Progenitor cell of endocrine pancreas (in vitro differentiated cells): ENCODE measurements around the gene KCNJ3. TPM values are rescaled to one million over a fixed set of nuclear protein-coding genes. Genes with fewer than 3 reads are reported as not detected.

Source experiments
- DNase-seq: peaks from one replicate; pipeline ENCODE4 v3.0.0; 2021; ENCODE audit warnings: low spot score; ENCODE audit not compliant: unreplicated experiment
- H3K27ac Mint-ChIP-seq: 2 replicates; pipeline ENCODE4 v1.8.0; 2021; ENCODE audit warnings: mild to moderate bottlenecking, moderate library complexity, mixed read lengths
- H3K27me3 Mint-ChIP-seq: 2 replicates; pipeline ENCODE4 v1.8.0; 2021; ENCODE audit warnings: mixed read lengths
- H3K36me3 Mint-ChIP-seq: 2 replicates; pipeline ENCODE4 v1.8.0; 2022; ENCODE audit warnings: mixed read lengths; ENCODE audit not compliant: insufficient read depth
- H3K4me1 Mint-ChIP-seq: 2 replicates; pipeline ENCODE4 v1.8.0; 2021; ENCODE audit warnings: low read depth, mixed read lengths
- H3K4me3 Mint-ChIP-seq: 2 replicates; pipeline ENCODE4 v1.8.0; 2021; ENCODE audit warnings: low read depth, mild to moderate bottlenecking, moderate library complexity, mixed read lengths
- H3K9me3 Mint-ChIP-seq: 2 replicates; pipeline ENCODE4 v1.8.0; 2021; ENCODE audit warnings: low read depth, mixed read lengths
- total RNA-seq: library from RNA; stranded (reverse); gene quantifications from 2 replicates; pipeline ENCODE4 v1.2.1, GENCODE V29; 2021
- TF ChIP-seq, protein P1 (sequence below): fragments of 200-600 bp; sonication (generic); IDR thresholded peaks from one replicate; pipeline ENCODE4 v1.5.0; 2021; ENCODE audit warnings: antibody characterized with exemption, mild to moderate bottlenecking; ENCODE audit not compliant: unreplicated experiment

KCNJ3 gene
- total RNA-seq, 1 donor from 2014 or later = 9.6 TPM

DNA sequence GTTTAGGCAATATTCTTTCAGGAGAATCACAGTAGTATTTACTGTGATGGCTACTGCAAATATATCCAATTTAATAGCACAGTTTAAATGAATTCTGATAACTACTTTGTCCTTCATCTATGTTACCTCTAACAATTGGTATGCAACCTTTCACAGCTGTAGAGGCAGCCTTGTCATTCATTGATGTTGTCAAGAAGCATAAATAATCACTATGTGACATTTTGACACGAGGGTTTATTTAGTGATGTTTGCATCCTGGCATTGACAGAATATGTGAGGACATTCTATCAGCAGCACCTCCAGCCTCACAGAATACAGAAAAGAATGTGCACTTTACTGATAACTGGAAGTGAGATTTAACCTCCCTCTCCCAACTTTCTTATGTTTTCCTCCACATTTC is 9.3 kb upstream of the KCNJ3 start:
- Mint-ChIP-seq H3K36me3 (no peaks in the 10 kb centered on the region), H3K4me1 (peaks cover 5% of the 10 kb centered on the region), H3K27ac (no peak overlapping the region), H3K9me3 (no peaks in the 10 kb centered on the region), H3K4me3 (no peak overlapping the region), H3K27me3 (no peaks in the 10 kb centered on the region)
- TF ChIP-seq, protein P1, sequence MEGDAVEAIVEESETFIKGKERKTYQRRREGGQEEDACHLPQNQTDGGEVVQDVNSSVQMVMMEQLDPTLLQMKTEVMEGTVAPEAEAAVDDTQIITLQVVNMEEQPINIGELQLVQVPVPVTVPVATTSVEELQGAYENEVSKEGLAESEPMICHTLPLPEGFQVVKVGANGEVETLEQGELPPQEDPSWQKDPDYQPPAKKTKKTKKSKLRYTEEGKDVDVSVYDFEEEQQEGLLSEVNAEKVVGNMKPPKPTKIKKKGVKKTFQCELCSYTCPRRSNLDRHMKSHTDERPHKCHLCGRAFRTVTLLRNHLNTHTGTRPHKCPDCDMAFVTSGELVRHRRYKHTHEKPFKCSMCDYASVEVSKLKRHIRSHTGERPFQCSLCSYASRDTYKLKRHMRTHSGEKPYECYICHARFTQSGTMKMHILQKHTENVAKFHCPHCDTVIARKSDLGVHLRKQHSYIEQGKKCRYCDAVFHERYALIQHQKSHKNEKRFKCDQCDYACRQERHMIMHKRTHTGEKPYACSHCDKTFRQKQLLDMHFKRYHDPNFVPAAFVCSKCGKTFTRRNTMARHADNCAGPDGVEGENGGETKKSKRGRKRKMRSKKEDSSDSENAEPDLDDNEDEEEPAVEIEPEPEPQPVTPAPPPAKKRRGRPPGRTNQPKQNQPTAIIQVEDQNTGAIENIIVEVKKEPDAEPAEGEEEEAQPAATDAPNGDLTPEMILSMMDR = no peak
- no peak for DNase-seq

DNA sequence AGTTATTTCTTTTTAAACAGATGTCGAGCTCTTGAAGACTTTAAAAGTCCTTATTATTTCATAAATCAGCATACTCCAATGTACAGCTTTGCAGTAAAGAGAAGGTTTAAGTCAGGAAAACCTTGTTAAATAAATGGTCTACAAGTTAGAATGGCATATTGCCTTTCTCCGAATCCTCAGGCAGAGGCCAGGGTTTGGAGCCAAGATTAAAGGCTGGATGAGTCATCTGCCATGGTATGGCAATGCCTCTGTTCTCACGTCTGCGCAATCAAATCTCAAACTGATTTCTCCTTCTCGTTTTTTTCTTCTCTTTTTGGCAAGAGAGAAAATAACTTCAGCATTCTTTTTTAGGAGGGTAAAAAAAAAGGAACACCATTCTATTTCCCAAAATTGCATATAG is 5.6 kb upstream of the KCNJ3 start:
- no peaks in the 10 kb centered on the region for H3K27me3 Mint-ChIP-seq
- H3K36me3 Mint-ChIP-seq = no peaks in the 10 kb centered on the region
- H3K9me3 Mint-ChIP-seq = no peaks in the 10 kb centered on the region
- H3K4me1 Mint-ChIP-seq = peaks cover 18% of the 10 kb centered on the region
- no peak for DNase-seq
- no peak overlapping the region for H3K27ac Mint-ChIP-seq
- TF ChIP-seq, protein P1 = no peak
- H3K4me3 Mint-ChIP-seq = no peak overlapping the region

DNA sequence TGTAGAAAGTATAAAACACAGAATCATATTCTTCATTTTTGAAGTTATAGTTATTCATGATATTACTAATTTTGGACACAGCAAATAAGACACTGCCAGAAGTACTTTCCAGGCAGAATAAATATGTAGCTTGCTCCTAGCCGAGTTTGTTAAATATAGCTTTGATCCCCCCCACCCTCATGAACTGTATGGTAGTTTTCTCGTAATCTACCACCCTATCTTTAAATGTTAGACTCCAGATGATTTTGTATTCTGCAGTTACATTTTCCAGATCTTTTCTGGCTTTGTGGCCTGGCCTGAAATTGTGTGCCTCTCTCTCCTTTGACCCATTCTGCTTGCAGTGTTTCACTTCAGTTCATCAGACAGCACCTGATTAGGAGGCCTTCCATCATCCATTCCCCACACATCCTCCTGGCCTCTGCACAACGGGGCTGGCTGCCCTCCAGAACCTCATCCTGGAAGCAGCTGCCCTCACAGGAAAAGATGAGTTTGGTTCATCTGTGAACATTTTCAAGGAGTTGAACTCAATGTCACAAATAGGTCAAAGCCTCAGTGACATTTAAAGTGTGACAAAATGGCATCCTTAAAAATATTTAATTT is 4.7 kb upstream of the KCNJ3 start:
- no peaks in the 10 kb centered on the region for H3K27me3 Mint-ChIP-seq
- no peaks in the 10 kb centered on the region for H3K36me3 Mint-ChIP-seq
- TF ChIP-seq, protein P1 = no peak
- H3K4me3 Mint-ChIP-seq = no peak overlapping the region
- DNase-seq = no peak
- H3K4me1 Mint-ChIP-seq = peaks cover 18% of the 10 kb centered on the region
- no peak overlapping the region for H3K27ac Mint-ChIP-seq
- no peaks in the 10 kb centered on the region for H3K9me3 Mint-ChIP-seq

DNA sequence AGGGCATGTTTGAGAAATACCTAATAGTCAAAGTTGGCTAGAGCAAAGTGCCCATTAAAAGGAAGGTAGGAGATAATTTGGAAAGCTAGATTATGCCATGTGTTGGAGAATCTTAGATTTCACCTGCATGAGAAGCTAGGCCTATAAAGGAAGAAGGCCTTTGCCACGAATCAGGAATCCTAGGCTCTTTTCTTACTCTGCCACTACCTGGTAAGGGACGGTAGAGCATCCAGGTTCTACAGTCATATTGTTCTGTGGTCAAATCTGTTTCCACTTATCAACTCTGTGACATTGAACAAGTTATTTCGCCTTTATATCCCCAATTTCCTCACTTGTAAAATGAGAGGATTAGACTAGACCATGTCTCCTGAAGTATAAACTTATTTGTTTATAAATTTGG is 3.6 kb upstream of the KCNJ3 start:
- no peak for DNase-seq
- H3K36me3 Mint-ChIP-seq = peaks cover 3% of the 10 kb centered on the region
- TF ChIP-seq, protein P1 = no peak
- no peaks in the 10 kb centered on the region for H3K27me3 Mint-ChIP-seq
- H3K4me1 Mint-ChIP-seq = peaks cover 17% of the 10 kb centered on the region
- no peak overlapping the region for H3K27ac Mint-ChIP-seq
- peaks cover 3% of the 10 kb centered on the region for H3K9me3 Mint-ChIP-seq
- no peak overlapping the region for H3K4me3 Mint-ChIP-seq

DNA sequence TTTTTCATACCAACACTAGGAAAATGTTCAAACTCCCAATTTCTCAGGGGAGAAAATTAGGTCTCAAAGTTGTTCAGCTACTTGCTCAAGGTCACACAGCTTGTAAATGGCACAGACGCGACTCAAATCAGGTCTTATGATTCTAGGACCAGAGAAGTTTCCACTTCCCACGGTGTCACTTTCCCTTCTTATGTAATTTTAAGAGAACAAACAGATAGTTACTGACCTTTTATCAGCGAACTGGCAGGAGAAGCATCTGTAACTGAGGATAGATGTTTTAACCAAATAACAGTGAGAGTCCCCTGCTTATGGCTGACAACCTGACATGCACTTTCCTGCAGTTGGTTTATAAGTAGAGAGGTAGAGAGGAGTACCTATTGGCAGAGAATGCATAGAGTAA is 2.1 kb upstream of the KCNJ3 start:
- H3K4me3 Mint-ChIP-seq = no peak overlapping the region
- peaks cover 25% of the 10 kb centered on the region for H3K4me1 Mint-ChIP-seq
- DNase-seq = no peak
- peaks cover 3% of the 10 kb centered on the region for H3K36me3 Mint-ChIP-seq
- H3K27me3 Mint-ChIP-seq = no peaks in the 10 kb centered on the region
- H3K27ac Mint-ChIP-seq = no peak overlapping the region
- H3K9me3 Mint-ChIP-seq = peaks cover 3% of the 10 kb centered on the region
- TF ChIP-seq, protein P1 = no peak
